ENCODE data around the gene CAMTA1.

- TF ChIP-seq EZH2 (optimal IDR thresholded peaks at IDR 0.05; ENCODE audit: low read depth, low read length) (no peak), CTCF (IDR thresholded peaks at IDR 0.05; ENCODE audit: low read length) (no peak)
Measured at GRCh38 chr1:7436056-7437005, 651.1 kb downstream of the CAMTA1 start.
